HEK293T (cell line): ENCODE data around the gene SGIP1.

Experiments used
- ARNT ChIP-seq: fragments of 450-650 bp; IDR thresholded peaks from 2 replicates; pipeline ENCODE4 v1.6.1; 2017; ENCODE audit warnings: mild to moderate bottlenecking
- BHLHE40 ChIP-seq: fragments of 450-650 bp; IDR thresholded peaks from 2 replicates; pipeline ENCODE4 v1.6.1; 2016; ENCODE audit warnings: mild to moderate bottlenecking, moderate library complexity, borderline replicate concordance
- ELF4 ChIP-seq: fragments of 450-650 bp; IDR thresholded peaks from 2 replicates; pipeline ENCODE4 v1.6.1; 2017; ENCODE audit warnings: antibody characterized with exemption
- FOXA1 ChIP-seq: fragments of 450-650 bp; IDR thresholded peaks from 2 replicates; pipeline ENCODE4 v1.6.1; 2016; ENCODE audit warnings: mild to moderate bottlenecking
- FOXK2 ChIP-seq: fragments of 450-650 bp; IDR thresholded peaks from 2 replicates; pipeline ENCODE4 v1.6.1; 2016; ENCODE audit warnings: mild to moderate bottlenecking
- FOXM1 ChIP-seq: fragments of 450-650 bp; IDR thresholded peaks from 2 replicates; pipeline ENCODE4 v1.6.1; 2017; ENCODE audit warnings: mild to moderate bottlenecking, borderline replicate concordance
- HDGF ChIP-seq: fragments of 450-650 bp; IDR thresholded peaks from 2 replicates; pipeline ENCODE4 v1.6.1; 2017; ENCODE audit warnings: antibody characterized with exemption, borderline replicate concordance
- L3MBTL2 ChIP-seq: fragments of 450-650 bp; conservative IDR thresholded peaks from 2 replicates; pipeline ENCODE4 v1.6.1; 2016; ENCODE audit warnings: mild to moderate bottlenecking
- LEF1 ChIP-seq: fragments of 450-650 bp; IDR thresholded peaks from 2 replicates; pipeline ENCODE4 v1.6.1; 2017; ENCODE audit warnings: mild to moderate bottlenecking, borderline replicate concordance
- NFRKB ChIP-seq: fragments of 450-650 bp; IDR thresholded peaks from 2 replicates; pipeline ENCODE4 v1.6.1; 2016; ENCODE audit warnings: mild to moderate bottlenecking, moderate library complexity
- PKNOX1 ChIP-seq: fragments of 450-650 bp; IDR thresholded peaks from 2 replicates; pipeline ENCODE4 v1.6.1; 2016
- SP1 ChIP-seq: fragments of 450-650 bp; IDR thresholded peaks from 2 replicates; pipeline ENCODE4 v1.6.1; 2017
- SUZ12 ChIP-seq: fragments of 450-650 bp; IDR thresholded peaks from 2 replicates; pipeline ENCODE4 v1.6.1; 2016; ENCODE audit warnings: mild to moderate bottlenecking
- TARDBP ChIP-seq: fragments of 450-650 bp; IDR thresholded peaks from 2 replicates; pipeline ENCODE4 v1.6.1; 2016

DNA sequence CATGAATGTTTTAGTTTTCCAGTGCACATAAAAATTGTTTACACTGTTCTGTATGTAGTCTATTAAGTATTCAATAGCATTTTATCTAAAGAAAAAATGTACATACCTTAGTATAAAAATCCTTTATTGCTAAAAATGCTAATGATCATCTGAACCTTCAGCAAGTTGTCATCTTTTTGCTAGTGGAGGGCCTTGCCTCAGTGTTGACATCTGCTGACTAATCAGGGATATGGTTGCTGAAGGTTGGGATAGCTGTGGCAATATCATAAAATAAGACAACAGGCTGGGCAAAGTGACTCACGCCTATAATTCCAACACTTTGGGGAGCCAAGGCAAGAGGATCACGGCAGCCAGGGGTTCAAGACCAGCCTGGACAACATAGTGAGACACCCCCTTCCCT is 227.3 kb downstream of the SGIP1 start:
- TF ChIP-seq FOXK2 (no peak), SP1 (no peak), ARNT (no peak), BHLHE40 (no peak), PKNOX1 (no peak), TARDBP (no peak), LEF1 (no peak), SUZ12 (no peak), FOXM1 (no peak), NFRKB (no peak), ELF4 (no peak), HDGF (no peak), FOXA1 (no peak), L3MBTL2 (no peak)
